Cardiac muscle cell (in vitro differentiated cells and primary cell): ENCODE data around the gene ATP11A. TPM values are rescaled to one million over a fixed set of nuclear protein-coding genes. Genes with fewer than 3 reads are reported as not detected.
"Not testable (repeated sequence)": the region's sequence is repeated elsewhere in the genome, so short reads cannot be mapped to it uniquely, and the experiment has no call there.

ENCODE experiments used
- DNase-seq, 2 donors: peaks; one replicate each; pipeline versions ENCODE4 v3.0.0 to v3.0.0-alpha.2; 2010 to 2017; ENCODE audit warnings: low read depth in 1 of 2, low spot score in 1 of 2
- H3K27ac ChIP-seq: fragments of 200-600 bp; sonication (generic); 2 replicates; pipeline ENCODE4 v1.5.1; 2016
- H3K27me3 ChIP-seq: fragments of 200-600 bp; sonication (generic); 2 replicates; pipeline ENCODE4 v1.6.0; 2016; ENCODE audit warnings: control low read depth
- H3K36me3 ChIP-seq: fragments of 200-600 bp; sonication (generic); 2 replicates; pipeline ENCODE4 v1.5.1; 2016; ENCODE audit warnings: control low read depth
- H3K4me1 ChIP-seq: fragments of 200-600 bp; sonication (generic); 2 replicates; pipeline ENCODE4 v1.8.1; 2017; ENCODE audit warnings: low read depth, mild to moderate bottlenecking, mixed run types
- H3K4me3 ChIP-seq: fragments of 200-600 bp; sonication (generic); 2 replicates; pipeline ENCODE4 v1.5.1; 2016; ENCODE audit warnings: mild to moderate bottlenecking
- H3K9me3 ChIP-seq: fragments of 200-600 bp; sonication (generic); 2 replicates; pipeline ENCODE4 v1.5.1; 2017; ENCODE audit warnings: low read depth, mild to moderate bottlenecking, control low read depth
- polyA plus RNA-seq: library from polyadenylated mRNA; unstranded; fragments of >200 nt; fragmentation: Nextera tagmentation; extraction: Ambion mirVana; gene quantifications from 2 replicates; pipeline ENCODE4 v1.2.1, GENCODE V29; 2016
- total RNA-seq: library from RNA; depleted of rRNA; stranded (reverse); fragments of >200 nt; gene quantifications from 2 replicates; pipeline ENCODE4 v1.2.3, GENCODE V29; 2016
- TF ChIP-seq, protein P1 (sequence below): IDR thresholded peaks from 2 replicates; pipeline ENCODE4 v1.5.1; 2012; ENCODE audit warnings: low read depth, mild to moderate bottlenecking, low read length

The ATP11A gene
- total and polyA plus RNA-seq, 2 experiments from 2014 or later = 38.0 to 42.9 TPM

- Histone ChIP-seq H3K9me3 (no peaks in the 10 kb centered on the region), H3K4me3 (no peak overlapping the region), H3K27me3 (no peaks in the 10 kb centered on the region), H3K4me1 (peaks cover 14% of the 10 kb centered on the region), H3K36me3 (no peaks in the 10 kb centered on the region), H3K27ac (no peak overlapping the region)
- TF ChIP-seq, protein P1, sequence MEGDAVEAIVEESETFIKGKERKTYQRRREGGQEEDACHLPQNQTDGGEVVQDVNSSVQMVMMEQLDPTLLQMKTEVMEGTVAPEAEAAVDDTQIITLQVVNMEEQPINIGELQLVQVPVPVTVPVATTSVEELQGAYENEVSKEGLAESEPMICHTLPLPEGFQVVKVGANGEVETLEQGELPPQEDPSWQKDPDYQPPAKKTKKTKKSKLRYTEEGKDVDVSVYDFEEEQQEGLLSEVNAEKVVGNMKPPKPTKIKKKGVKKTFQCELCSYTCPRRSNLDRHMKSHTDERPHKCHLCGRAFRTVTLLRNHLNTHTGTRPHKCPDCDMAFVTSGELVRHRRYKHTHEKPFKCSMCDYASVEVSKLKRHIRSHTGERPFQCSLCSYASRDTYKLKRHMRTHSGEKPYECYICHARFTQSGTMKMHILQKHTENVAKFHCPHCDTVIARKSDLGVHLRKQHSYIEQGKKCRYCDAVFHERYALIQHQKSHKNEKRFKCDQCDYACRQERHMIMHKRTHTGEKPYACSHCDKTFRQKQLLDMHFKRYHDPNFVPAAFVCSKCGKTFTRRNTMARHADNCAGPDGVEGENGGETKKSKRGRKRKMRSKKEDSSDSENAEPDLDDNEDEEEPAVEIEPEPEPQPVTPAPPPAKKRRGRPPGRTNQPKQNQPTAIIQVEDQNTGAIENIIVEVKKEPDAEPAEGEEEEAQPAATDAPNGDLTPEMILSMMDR = no peak
- DNase-seq = no peak
Observed at GRCh38 chr13:112796190-112796915, 106.5 kb downstream of the ATP11A start.

DNA sequence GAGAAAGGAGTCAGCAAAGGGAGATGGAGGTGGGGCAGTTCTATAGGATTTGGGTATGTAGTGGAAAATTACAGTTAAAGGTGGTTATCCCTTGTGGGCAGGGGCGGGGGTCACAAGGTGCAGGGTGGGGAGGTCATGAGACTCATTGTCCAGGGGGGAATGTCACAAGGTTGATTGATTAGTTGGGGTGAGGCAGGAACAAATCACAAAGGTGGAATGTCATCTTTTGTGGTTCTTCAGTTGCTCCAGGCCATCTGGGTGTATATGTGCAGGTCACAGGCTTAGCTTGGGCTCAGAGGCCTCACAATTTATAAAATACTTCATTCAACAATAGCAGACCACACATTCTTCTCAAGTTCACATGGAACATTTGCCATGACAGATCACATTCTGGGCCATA lies 109.6 kb downstream of the ATP11A start:
- no peak for DNase-seq
- no peaks in the 10 kb centered on the region for H3K9me3 ChIP-seq
- TF ChIP-seq, protein P1 = no peak
- no peaks in the 10 kb centered on the region for H3K4me1 ChIP-seq
- H3K27ac ChIP-seq = no peak overlapping the region
- H3K27me3 ChIP-seq = no peaks in the 10 kb centered on the region
- H3K4me3 ChIP-seq = no peak overlapping the region
- no peaks in the 10 kb centered on the region for H3K36me3 ChIP-seq

GRCh38 chr13:112800057-112800456 lies 110.2 kb downstream of the ATP11A start:
- DNase-seq = no peak

DNA sequence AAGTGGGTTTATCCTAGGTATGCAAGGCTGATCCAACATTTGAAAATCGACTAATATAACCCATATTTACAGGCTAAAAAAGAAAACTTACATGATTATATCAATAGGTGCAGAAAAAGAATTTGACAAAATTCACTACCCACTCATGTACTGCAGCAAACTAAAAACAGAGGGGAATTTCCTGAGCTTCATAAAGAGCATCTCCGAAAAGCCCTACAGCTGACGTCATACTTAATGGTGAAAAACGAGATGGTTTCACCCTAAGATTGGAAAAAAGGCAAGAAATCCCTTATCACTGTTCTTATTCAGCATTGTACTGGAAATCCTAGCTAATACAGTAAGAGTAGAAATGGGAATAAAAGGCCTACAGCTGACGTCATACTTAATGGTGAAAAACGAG lies 111.0 kb downstream of the ATP11A start:
- not testable (repeated sequence) for DNase-seq, H3K4me1 ChIP-seq, H3K27ac ChIP-seq, H3K27me3 ChIP-seq, H3K9me3 ChIP-seq, H3K36me3 ChIP-seq, H3K4me3 ChIP-seq

More at GRCh38 chr13:112800057-112800456, 110.2 kb downstream of the ATP11A start:
- Histone ChIP-seq H3K36me3 (no peaks in the 10 kb centered on the region), H3K27ac (no peak overlapping the region), H3K4me1 (no peaks in the 10 kb centered on the region), H3K9me3 (no peaks in the 10 kb centered on the region), H3K27me3 (no peaks in the 10 kb centered on the region), H3K4me3 (no peak overlapping the region)
- TF ChIP-seq, protein P1 = no peak

DNA sequence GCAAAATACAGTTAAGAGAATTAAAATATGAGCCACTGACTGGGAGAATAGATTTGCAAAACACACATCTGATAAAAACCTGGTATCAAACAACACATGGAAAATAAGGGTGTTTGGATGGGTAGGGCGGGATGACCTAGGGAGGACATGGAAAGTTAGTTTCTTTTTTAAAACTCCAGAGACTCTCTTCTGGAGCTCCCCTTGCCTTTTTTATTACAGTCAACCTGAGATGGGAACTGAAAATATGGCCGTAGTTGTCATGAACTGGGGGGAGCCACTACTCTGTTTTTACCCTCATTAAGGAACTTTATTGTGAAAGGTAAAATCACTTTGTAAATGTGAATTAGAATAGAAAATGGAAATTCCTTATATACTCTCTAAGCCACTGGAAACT lies 113.0 kb downstream of the ATP11A start:
- no peak overlapping the region for H3K4me3 ChIP-seq

GRCh38 chr13:112803422-112803821 lies 113.6 kb downstream of the ATP11A start:
- H3K9me3 ChIP-seq = no peaks in the 10 kb centered on the region
- TF ChIP-seq, protein P1 = no peak
- H3K36me3 ChIP-seq = no peaks in the 10 kb centered on the region
- H3K4me1 ChIP-seq = no peaks in the 10 kb centered on the region
- peak overlapping the region; percentile 38 for H3K27ac ChIP-seq
- no peaks in the 10 kb centered on the region for H3K27me3 ChIP-seq
- H3K4me3 ChIP-seq = no peak overlapping the region
- no peak for DNase-seq

More for the DNA sequence above, 113.0 kb downstream of the ATP11A start:
- Histone ChIP-seq H3K36me3 (no peaks in the 10 kb centered on the region), H3K9me3 (no peaks in the 10 kb centered on the region), H3K27me3 (no peaks in the 10 kb centered on the region), H3K4me1 (no peaks in the 10 kb centered on the region), H3K27ac (peak overlapping the region; percentile 38)
- no peak for DNase-seq
- TF ChIP-seq, protein P1 = no peak
